Neutrophil (primary cell): ENCODE data around the gene SPDYE1.
A peak's percentile ranks its signal among the peaks of the same experiment; 100 is the strongest.

Experiments used
- H3K27ac ChIP-seq: fragments of 200-600 bp; sonication (generic); 2 replicates; pipeline ENCODE4 v1.5.1; 2016; ENCODE audit warnings: mild to moderate bottlenecking, moderate library complexity
- H3K27me3 ChIP-seq: fragments of 200-600 bp; sonication (generic); 2 replicates; pipeline ENCODE4 v1.6.0; 2016; ENCODE audit warnings: mild to moderate bottlenecking
- H3K36me3 ChIP-seq: fragments of 200-600 bp; sonication (generic); 2 replicates; pipeline ENCODE4 v1.5.1; 2017
- H3K4me1 ChIP-seq, 2 experiments: fragments of 200-600 bp in 1 of 2; sonication (generic) in 1 of 2; 1 replicate in 1 of 2; 2 replicates in 1 of 2; pipeline versions ENCODE4 v1.5.1 to v1.6.1; 2013 to 2016; ENCODE audit warnings: low read depth in 1 of 2, low read length in 1 of 2, mild to moderate bottlenecking in 1 of 2, moderate library complexity in 1 of 2; ENCODE audit not compliant: control insufficient read depth in 1 of 2, insufficient read depth in 1 of 2
- H3K4me3 ChIP-seq, 2 experiments: fragments of 200-600 bp in 1 of 2; sonication (generic) in 1 of 2; 1 replicate in 1 of 2; 2 replicates in 1 of 2; pipeline ENCODE4 v1.5.1; 2013 to 2016; ENCODE audit warnings: low read depth in 1 of 2, low read length in 1 of 2, mild to moderate bottlenecking in 1 of 2, moderate library complexity in 1 of 2
- H3K9me3 ChIP-seq: fragments of 200-600 bp; sonication (generic); 2 replicates; pipeline ENCODE4 v1.5.1; 2016
- TF ChIP-seq, protein P1 (sequence below): fragments of 200-600 bp; sonication (generic); IDR thresholded peaks from 2 replicates; pipeline ENCODE4 v1.5.1; 2016; ENCODE audit warnings: antibody characterized with exemption

The SPDYE1 gene

DNA sequence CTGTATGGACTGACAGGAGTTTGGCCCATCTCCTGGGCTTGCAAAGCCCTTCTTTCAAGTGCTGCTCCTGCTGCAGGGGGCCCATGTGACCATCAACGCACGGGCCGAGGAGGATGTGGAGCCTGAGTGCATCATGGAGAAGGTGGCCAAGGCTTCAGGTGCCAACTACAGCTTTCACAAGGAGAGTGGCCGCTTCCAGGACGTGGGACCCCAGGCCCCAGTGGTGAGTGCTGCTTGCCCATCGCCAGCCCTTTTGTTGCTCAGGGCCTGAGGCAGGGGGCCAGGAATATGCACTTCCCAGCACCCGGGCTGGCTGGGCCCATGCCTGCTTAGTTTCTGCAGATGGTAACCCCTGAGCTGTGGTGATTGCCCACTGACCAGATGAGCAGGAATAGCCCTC lies 59.0 kb downstream of the SPDYE1 start:
- Histone ChIP-seq H3K27ac (no peak overlapping the region), H3K27me3 (no peaks in the 10 kb centered on the region), H3K9me3 (no peaks in the 10 kb centered on the region), H3K4me3 (no peak overlapping the region), H3K36me3 (peaks cover 95% of the 10 kb centered on the region), H3K4me1 (peaks cover 6 to 10% of the 10 kb centered on the region in 2 experiments)
- TF ChIP-seq, protein P1, sequence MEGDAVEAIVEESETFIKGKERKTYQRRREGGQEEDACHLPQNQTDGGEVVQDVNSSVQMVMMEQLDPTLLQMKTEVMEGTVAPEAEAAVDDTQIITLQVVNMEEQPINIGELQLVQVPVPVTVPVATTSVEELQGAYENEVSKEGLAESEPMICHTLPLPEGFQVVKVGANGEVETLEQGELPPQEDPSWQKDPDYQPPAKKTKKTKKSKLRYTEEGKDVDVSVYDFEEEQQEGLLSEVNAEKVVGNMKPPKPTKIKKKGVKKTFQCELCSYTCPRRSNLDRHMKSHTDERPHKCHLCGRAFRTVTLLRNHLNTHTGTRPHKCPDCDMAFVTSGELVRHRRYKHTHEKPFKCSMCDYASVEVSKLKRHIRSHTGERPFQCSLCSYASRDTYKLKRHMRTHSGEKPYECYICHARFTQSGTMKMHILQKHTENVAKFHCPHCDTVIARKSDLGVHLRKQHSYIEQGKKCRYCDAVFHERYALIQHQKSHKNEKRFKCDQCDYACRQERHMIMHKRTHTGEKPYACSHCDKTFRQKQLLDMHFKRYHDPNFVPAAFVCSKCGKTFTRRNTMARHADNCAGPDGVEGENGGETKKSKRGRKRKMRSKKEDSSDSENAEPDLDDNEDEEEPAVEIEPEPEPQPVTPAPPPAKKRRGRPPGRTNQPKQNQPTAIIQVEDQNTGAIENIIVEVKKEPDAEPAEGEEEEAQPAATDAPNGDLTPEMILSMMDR = no peak

DNA sequence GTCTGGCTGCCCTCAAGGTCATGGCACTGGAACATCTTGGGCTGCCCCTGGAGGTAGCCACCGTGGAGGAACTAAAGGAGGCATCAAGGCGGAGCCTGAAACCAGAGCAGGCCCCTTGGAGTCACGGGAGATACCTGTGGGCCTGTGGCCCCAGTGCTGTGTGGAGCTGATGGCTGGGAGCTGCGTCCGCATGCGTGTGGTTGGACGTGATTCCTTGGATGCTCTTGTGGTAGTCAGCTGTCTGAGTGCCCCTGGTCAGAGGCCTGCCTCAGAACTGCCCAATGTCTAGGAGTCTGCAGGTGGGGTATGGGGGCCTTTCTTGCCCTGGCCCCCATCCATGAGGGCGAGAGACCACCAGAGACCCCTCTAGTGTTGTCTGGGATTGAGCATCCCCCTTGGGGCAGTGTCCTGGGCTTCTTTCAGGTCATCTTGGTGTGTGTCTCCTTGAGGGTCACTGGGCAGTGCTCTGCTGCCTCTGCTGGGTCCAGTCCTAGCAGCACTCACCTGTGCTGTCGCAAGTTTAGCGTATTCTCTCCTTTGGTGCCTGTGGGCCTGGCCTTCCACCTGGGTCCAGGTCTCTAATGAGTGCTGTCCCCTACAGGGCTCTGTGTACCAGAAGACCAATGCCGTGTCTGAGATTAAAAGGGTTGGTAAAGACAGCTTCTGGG lies 59.6 kb downstream of the SPDYE1 start:
- H3K4me3 ChIP-seq = no peak overlapping the region
- no peaks in the 10 kb centered on the region for H3K27me3 ChIP-seq
- no peaks in the 10 kb centered on the region for H3K9me3 ChIP-seq
- TF ChIP-seq, protein P1 = no peak
- peak overlapping the region; percentile 26 for H3K27ac ChIP-seq
- peaks cover 0 to 5% of the 10 kb centered on the region in 2 experiments for H3K4me1 ChIP-seq
- peaks cover 95% of the 10 kb centered on the region for H3K36me3 ChIP-seq

DNA sequence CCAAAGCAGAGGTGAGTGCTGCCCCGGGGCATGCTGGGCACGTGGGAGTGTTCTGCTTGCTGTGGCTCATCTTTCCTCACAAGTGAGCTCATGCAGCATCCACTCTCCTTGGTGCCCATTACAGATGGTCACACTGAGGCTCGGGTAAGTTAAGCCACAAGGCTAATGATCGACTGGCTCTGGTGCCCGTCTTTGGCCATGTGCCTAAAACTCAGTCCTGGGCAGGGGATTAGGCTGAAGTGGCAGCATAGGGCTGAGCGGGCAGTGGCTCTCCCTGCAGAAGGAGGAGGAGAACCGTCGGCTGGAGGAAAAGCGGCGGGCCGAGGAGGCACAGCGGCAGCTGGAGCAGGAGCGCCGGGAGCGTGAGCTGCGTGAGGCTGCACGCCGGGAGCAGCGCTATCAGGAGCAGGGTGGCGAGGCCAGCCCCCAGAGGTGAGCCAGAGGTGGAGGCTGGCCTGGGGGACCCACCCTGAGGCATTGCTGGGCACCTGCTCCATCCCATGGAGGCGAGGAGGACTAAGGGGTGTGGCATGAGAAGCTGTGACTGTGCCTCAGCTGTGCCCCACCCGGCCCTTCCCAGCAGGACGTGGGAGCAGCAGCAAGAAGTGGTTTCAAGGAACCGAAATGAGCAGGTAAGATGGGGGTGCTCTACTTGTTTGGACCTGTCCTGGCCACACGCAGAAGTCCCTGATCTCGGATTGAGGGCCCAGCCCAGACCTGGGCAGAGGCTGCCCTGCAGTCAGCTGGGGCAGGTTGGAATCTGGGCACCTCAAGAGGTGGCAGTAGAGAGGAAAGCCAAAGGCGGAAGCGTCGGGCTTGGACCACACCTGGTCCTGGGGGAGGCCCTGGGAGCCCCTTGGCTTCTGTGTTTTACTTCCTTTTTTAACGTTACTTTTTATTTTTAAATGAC lies 60.4 kb downstream of the SPDYE1 start:
- Histone ChIP-seq H3K36me3 (peaks cover 95% of the 10 kb centered on the region), H3K27me3 (no peaks in the 10 kb centered on the region), H3K4me1 (no peaks in the 10 kb centered on the region), H3K4me3 (no peak overlapping the region), H3K27ac (peak overlapping the region; percentile 35), H3K9me3 (no peaks in the 10 kb centered on the region)
- TF ChIP-seq, protein P1 = no peak

DNA sequence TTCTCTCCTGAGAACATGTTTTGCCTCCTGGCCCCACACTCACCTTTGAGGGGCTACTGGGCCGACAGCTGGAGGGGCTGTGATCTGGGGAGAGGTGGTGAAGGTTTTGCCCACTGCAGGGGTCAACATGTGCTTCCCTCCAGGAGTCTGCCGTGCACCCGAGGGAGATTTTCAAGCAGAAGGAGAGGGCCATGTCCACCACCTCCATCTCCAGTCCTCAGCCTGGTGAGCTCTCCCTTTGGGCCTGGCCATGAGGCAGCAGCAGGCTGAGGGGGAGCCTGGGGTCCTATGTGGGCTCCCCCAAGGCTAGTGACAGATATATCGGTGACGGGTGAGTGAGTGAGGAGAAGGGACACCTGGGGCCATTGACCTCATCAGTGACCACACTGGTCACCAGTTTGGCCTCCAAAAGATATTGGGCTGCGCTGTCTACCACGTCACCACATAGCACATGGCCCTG lies 61.1 kb downstream of the SPDYE1 start:
- H3K27ac ChIP-seq = peak overlapping the region; percentile 35
- no peak overlapping the region for H3K4me3 ChIP-seq
- peaks cover 94% of the 10 kb centered on the region for H3K36me3 ChIP-seq
- H3K9me3 ChIP-seq = no peaks in the 10 kb centered on the region
- no peaks in the 10 kb centered on the region for H3K4me1 ChIP-seq
- no peaks in the 10 kb centered on the region for H3K27me3 ChIP-seq
- TF ChIP-seq, protein P1 = no peak

DNA sequence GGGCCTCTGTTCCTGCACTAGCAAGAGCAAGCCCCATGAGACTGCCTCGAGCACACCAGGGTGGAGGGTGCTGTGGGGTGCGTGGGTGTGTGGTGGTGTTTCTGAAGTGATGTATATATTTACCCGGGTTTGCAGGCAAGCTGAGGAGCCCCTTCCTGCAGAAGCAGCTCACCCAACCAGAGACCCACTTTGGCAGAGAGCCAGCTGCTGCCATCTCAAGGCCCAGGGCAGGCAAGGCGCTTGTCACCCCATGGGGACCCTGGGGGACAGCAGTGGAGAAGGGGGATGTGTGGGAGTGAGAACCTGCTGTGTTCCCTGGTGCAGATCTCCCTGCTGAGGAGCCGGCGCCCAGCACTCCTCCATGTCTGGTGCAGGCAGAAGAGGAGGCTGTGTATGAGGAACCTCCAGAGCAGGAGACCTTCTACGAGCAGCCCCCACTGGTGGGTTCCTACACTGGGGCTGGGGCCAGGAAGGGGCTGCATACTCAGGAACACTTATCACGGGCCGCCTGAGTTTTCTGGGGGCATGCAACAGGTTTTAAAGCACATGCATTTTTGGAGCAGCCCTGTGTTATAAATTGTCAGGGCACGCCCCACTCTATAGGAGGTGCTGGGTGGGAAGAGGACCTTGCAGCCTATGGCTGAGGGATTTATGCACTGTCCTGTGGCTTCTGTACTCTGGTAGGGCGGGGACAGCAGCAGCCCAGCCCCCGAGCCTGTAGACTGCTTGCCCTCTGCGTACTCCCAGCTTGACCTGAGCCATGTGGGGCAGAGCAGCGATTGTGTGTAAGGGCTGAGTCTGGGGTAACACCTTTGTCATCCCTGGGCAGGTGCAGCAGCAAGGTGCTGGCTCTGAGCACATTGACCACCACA lies 61.8 kb downstream of the SPDYE1 start:
- Histone ChIP-seq H3K27ac (peak overlapping the region; percentile 54), H3K4me1 (no peaks in the 10 kb centered on the region), H3K27me3 (no peaks in the 10 kb centered on the region), H3K9me3 (no peaks in the 10 kb centered on the region), H3K4me3 (no peak overlapping the region), H3K36me3 (peaks cover 94% of the 10 kb centered on the region)
- TF ChIP-seq, protein P1 = no peak
